Measurements from ENCODE around the gene EPC1. TPM values are rescaled to one million over a fixed set of nuclear protein-coding genes. Genes with fewer than 3 reads are reported as not detected.
"Not testable (repeated sequence)": the region's sequence is repeated elsewhere in the genome, so short reads cannot be mapped to it uniquely, and the experiment has no call there.

The EPC1 gene
- total RNA-seq, 1 donor from 2014 or later: 25.7 TPM

DNA sequence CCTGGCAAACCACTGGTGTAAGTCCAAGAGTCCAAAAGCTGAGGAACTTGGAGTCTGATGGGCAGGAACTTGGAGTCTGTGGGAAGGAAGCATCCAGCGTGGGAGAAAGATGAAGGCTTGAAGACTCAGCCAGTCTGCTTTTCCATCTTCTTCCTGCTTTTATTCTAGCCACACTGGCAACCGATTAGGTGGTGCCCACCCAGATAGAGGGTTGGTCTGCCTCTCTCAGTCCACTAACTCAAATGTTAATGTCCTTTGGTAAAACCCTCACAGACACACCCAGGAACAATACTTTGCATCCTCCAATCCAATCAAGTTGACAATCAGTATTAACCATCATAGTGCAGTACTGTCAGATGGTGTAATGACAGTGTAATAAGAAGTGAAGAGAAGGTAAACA lies 119.2 kb downstream of the EPC1 start:
- H3K27ac ChIP-seq (ENCODE audit: low read depth, low read length): no peak overlapping the region
- H3K27me3 Mint-ChIP-seq (ENCODE audit: low read depth, unreplicated experiment): no peaks in the 10 kb centered on the region
- no peaks in the 10 kb centered on the region for H3K27me3 ChIP-seq (ENCODE audit: insufficient read depth, low read length)
- H3K36me3 ChIP-seq (ENCODE audit: insufficient read depth, low read length): no peaks in the 10 kb centered on the region
- H3K9me3 Mint-ChIP-seq (ENCODE audit: unreplicated experiment): peaks cover 6% of the 10 kb centered on the region
- no peak overlapping the region for H2AFZ ChIP-seq (ENCODE audit: low read depth, low read length)
- H3K4me3 Mint-ChIP-seq (ENCODE audit: unreplicated experiment): no peak overlapping the region
- H3K4me2 ChIP-seq (ENCODE audit: low read length): no peak overlapping the region
- no peak for DNase-seq (ENCODE audit: low read depth)
- no peak overlapping the region for H3K9ac ChIP-seq (ENCODE audit: low read length)
- H3K4me1 Mint-ChIP-seq (ENCODE audit: low read depth, unreplicated experiment): no peaks in the 10 kb centered on the region
- no peak overlapping the region for H3K27ac Mint-ChIP-seq (ENCODE audit: unreplicated experiment)
- no peaks in the 10 kb centered on the region for H3K4me1 ChIP-seq (ENCODE audit: insufficient read depth, low read length)
- no peak for FAIRE-seq
- H3K36me3 Mint-ChIP-seq (ENCODE audit: low read depth, unreplicated experiment): no peaks in the 10 kb centered on the region
- no peak overlapping the region for H3K4me3 ChIP-seq (ENCODE audit: insufficient read depth, low read depth, low read length)
- H4K20me1 ChIP-seq (ENCODE audit: insufficient read depth, low read length): no peaks in the 10 kb centered on the region
- H3K79me2 ChIP-seq (ENCODE audit: insufficient read depth, low read length): no peaks in the 10 kb centered on the region
- TF ChIP-seq, protein P1, sequence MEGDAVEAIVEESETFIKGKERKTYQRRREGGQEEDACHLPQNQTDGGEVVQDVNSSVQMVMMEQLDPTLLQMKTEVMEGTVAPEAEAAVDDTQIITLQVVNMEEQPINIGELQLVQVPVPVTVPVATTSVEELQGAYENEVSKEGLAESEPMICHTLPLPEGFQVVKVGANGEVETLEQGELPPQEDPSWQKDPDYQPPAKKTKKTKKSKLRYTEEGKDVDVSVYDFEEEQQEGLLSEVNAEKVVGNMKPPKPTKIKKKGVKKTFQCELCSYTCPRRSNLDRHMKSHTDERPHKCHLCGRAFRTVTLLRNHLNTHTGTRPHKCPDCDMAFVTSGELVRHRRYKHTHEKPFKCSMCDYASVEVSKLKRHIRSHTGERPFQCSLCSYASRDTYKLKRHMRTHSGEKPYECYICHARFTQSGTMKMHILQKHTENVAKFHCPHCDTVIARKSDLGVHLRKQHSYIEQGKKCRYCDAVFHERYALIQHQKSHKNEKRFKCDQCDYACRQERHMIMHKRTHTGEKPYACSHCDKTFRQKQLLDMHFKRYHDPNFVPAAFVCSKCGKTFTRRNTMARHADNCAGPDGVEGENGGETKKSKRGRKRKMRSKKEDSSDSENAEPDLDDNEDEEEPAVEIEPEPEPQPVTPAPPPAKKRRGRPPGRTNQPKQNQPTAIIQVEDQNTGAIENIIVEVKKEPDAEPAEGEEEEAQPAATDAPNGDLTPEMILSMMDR (IDR thresholded peaks at IDR 0.05; ENCODE audit: insufficient read depth, low read depth, low read length): no peak
- no peak for TF ChIP-seq EZH2 (IDR thresholded peaks at IDR 0.05; ENCODE audit: insufficient read depth, low read length)
- H3K9me3 ChIP-seq (ENCODE audit: insufficient read depth, low read depth, low read length): peaks cover 2% of the 10 kb centered on the region

DNA sequence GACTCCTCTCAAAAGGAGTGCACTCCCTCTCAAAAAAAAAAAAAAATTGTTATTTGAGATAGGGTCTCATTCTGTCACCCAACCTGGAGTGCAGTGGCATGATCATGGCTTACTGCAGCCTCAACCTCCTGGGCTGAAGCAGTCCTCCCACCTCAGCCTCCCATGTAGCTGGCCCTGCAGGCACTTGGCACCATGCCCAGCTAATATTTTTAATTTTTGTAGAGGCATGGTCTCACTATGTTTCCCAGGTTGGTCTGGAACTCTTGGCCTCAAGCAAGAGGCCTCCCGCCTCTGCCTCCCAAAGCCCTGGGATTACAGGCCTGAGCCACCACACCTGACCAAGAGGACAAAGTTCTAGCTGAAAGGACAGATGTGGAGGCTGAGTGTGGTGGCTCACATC lies 120.3 kb downstream of the EPC1 start:
- no peak for DNase-seq (ENCODE audit: low read depth)
- H3K27ac ChIP-seq (ENCODE audit: low read depth, low read length): no peak overlapping the region
- Mint-ChIP-seq H3K27ac (ENCODE audit: unreplicated experiment) (no peak overlapping the region), H3K4me3 (ENCODE audit: unreplicated experiment) (no peak overlapping the region), H3K4me1 (ENCODE audit: low read depth, unreplicated experiment) (no peaks in the 10 kb centered on the region), H3K9me3 (ENCODE audit: unreplicated experiment) (peaks cover 6% of the 10 kb centered on the region), H3K36me3 (ENCODE audit: low read depth, unreplicated experiment) (peaks cover 1% of the 10 kb centered on the region), H3K27me3 (ENCODE audit: low read depth, unreplicated experiment) (no peaks in the 10 kb centered on the region)
- FAIRE-seq: no peak
- H3K36me3 ChIP-seq (ENCODE audit: insufficient read depth, low read length): no peaks in the 10 kb centered on the region
- peaks cover 2% of the 10 kb centered on the region for H3K9me3 ChIP-seq (ENCODE audit: insufficient read depth, low read depth, low read length)
- H4K20me1 ChIP-seq (ENCODE audit: insufficient read depth, low read length): no peaks in the 10 kb centered on the region
- H3K79me2 ChIP-seq (ENCODE audit: insufficient read depth, low read length): no peaks in the 10 kb centered on the region
- H3K9ac ChIP-seq (ENCODE audit: low read length): no peak overlapping the region
- no peak overlapping the region for H2AFZ ChIP-seq (ENCODE audit: low read depth, low read length)
- no peak overlapping the region for H3K4me2 ChIP-seq (ENCODE audit: low read length)
- no peaks in the 10 kb centered on the region for H3K4me1 ChIP-seq (ENCODE audit: insufficient read depth, low read length)
- TF ChIP-seq, protein P1 (IDR thresholded peaks at IDR 0.05; ENCODE audit: insufficient read depth, low read depth, low read length): no peak
- no peak for TF ChIP-seq EZH2 (IDR thresholded peaks at IDR 0.05; ENCODE audit: insufficient read depth, low read length)
- H3K27me3 ChIP-seq (ENCODE audit: insufficient read depth, low read length): no peaks in the 10 kb centered on the region
- no peak overlapping the region for H3K4me3 ChIP-seq (ENCODE audit: insufficient read depth, low read depth, low read length)

GRCh38 chr10:32225976-32226375 lies 121.0 kb downstream of the EPC1 start:
- no peak overlapping the region for H3K4me3 ChIP-seq (ENCODE audit: insufficient read depth, low read depth, low read length)
- no peak overlapping the region for H2AFZ ChIP-seq (ENCODE audit: low read depth, low read length)
- H3K27ac Mint-ChIP-seq (ENCODE audit: unreplicated experiment): no peak overlapping the region
- H3K4me1 ChIP-seq (ENCODE audit: insufficient read depth, low read length): no peaks in the 10 kb centered on the region
- FAIRE-seq (no peak), DNase-seq (ENCODE audit: low read depth) (no peak)
- no peaks in the 10 kb centered on the region for H3K27me3 Mint-ChIP-seq (ENCODE audit: low read depth, unreplicated experiment)
- H4K20me1 ChIP-seq (ENCODE audit: insufficient read depth, low read length): no peaks in the 10 kb centered on the region
- H3K79me2 ChIP-seq (ENCODE audit: insufficient read depth, low read length): no peaks in the 10 kb centered on the region
- no peak overlapping the region for H3K4me3 Mint-ChIP-seq (ENCODE audit: unreplicated experiment)
- peaks cover 2% of the 10 kb centered on the region for H3K9me3 ChIP-seq (ENCODE audit: insufficient read depth, low read depth, low read length)
- no peaks in the 10 kb centered on the region for H3K4me1 Mint-ChIP-seq (ENCODE audit: low read depth, unreplicated experiment)
- no peaks in the 10 kb centered on the region for H3K27me3 ChIP-seq (ENCODE audit: insufficient read depth, low read length)
- H3K9ac ChIP-seq (ENCODE audit: low read length): no peak overlapping the region
- no peak overlapping the region for H3K27ac ChIP-seq (ENCODE audit: low read depth, low read length)
- TF ChIP-seq, protein P1 (IDR thresholded peaks at IDR 0.05; ENCODE audit: insufficient read depth, low read depth, low read length): no peak
- TF ChIP-seq EZH2 (IDR thresholded peaks at IDR 0.05; ENCODE audit: insufficient read depth, low read length): no peak
- peaks cover 1% of the 10 kb centered on the region for H3K36me3 Mint-ChIP-seq (ENCODE audit: low read depth, unreplicated experiment)
- peaks cover 6% of the 10 kb centered on the region for H3K9me3 Mint-ChIP-seq (ENCODE audit: unreplicated experiment)
- no peaks in the 10 kb centered on the region for H3K36me3 ChIP-seq (ENCODE audit: insufficient read depth, low read length)
- H3K4me2 ChIP-seq (ENCODE audit: low read length): no peak overlapping the region

DNA sequence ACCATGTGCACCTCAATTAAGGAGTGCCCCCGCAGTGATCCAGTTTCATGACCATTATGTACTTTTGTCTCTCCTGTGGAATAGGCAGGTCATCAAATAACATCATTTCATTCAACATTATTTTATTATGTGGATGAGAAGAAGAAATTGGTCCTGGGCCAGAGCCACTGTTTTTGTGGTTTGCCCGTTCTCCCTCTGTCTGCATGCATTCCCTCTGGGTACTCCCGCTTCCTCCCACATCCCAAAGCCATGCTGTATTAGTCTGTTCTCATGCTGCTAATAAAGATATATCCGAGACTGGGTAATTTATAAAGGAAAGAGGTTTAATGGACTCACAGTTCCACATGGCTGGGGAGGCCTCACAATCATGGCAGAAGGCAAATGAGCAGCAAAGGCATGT lies 124.6 kb downstream of the EPC1 start:
- H3K79me2 ChIP-seq (ENCODE audit: insufficient read depth, low read length); H3K4me2 ChIP-seq (ENCODE audit: low read length); H3K9ac ChIP-seq (ENCODE audit: low read length); H3K4me3 Mint-ChIP-seq (ENCODE audit: unreplicated experiment); H4K20me1 ChIP-seq (ENCODE audit: insufficient read depth, low read length); H3K9me3 ChIP-seq (ENCODE audit: insufficient read depth, low read depth, low read length); H2AFZ ChIP-seq (ENCODE audit: low read depth, low read length); H3K27me3 ChIP-seq (ENCODE audit: insufficient read depth, low read length); H3K4me3 ChIP-seq (ENCODE audit: insufficient read depth, low read depth, low read length); H3K4me1 Mint-ChIP-seq (ENCODE audit: low read depth, unreplicated experiment); H3K27me3 Mint-ChIP-seq (ENCODE audit: low read depth, unreplicated experiment); H3K36me3 Mint-ChIP-seq (ENCODE audit: low read depth, unreplicated experiment); FAIRE-seq; H3K27ac ChIP-seq (ENCODE audit: low read depth, low read length); H3K4me1 ChIP-seq (ENCODE audit: insufficient read depth, low read length); H3K36me3 ChIP-seq (ENCODE audit: insufficient read depth, low read length); H3K27ac Mint-ChIP-seq (ENCODE audit: unreplicated experiment); DNase-seq (ENCODE audit: low read depth): not testable (repeated sequence)
- H3K9me3 Mint-ChIP-seq (ENCODE audit: unreplicated experiment): peaks cover 24% of the 10 kb centered on the region
